Mammary epithelial cell (primary cell): ENCODE measurements around the gene MTSS2.

ENCODE experiments used
- EZH2 ChIP-seq: IDR thresholded peaks from 2 replicates; pipeline ENCODE4 v1.6.1; 2012; ENCODE audit warnings: low read length, inconsistent platforms, borderline replicate concordance
- TF ChIP-seq, protein P1 (sequence below), 2 donors: IDR thresholded peaks in 1 of 2; conservative IDR thresholded peaks in 1 of 2; 2 replicates each; pipeline ENCODE4 v1.5.1; 2011 to 2012; ENCODE audit warnings: inconsistent platforms in 2 of 2, low read length in 2 of 2, mild to moderate bottlenecking in 2 of 2, control low read depth in 1 of 2, low read depth in 1 of 2; ENCODE audit not compliant: insufficient read depth in 1 of 2; ENCODE audit errors: extremely low read depth in 1 of 2

GRCh38 chr16:70685938-70686375 is at the start of gene MTSS2:
- TF ChIP-seq, protein P1, sequence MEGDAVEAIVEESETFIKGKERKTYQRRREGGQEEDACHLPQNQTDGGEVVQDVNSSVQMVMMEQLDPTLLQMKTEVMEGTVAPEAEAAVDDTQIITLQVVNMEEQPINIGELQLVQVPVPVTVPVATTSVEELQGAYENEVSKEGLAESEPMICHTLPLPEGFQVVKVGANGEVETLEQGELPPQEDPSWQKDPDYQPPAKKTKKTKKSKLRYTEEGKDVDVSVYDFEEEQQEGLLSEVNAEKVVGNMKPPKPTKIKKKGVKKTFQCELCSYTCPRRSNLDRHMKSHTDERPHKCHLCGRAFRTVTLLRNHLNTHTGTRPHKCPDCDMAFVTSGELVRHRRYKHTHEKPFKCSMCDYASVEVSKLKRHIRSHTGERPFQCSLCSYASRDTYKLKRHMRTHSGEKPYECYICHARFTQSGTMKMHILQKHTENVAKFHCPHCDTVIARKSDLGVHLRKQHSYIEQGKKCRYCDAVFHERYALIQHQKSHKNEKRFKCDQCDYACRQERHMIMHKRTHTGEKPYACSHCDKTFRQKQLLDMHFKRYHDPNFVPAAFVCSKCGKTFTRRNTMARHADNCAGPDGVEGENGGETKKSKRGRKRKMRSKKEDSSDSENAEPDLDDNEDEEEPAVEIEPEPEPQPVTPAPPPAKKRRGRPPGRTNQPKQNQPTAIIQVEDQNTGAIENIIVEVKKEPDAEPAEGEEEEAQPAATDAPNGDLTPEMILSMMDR (conservative IDR thresholded peaks at IDR 0.05 in 1 of 2, IDR thresholded peaks at IDR 0.05 in 1 of 2; ENCODE audit: extremely low read depth in 1 of 2, insufficient read depth in 1 of 2, low read depth in 1 of 2, low read length in 2 of 2): no peak
- no peak for TF ChIP-seq EZH2
